COR-L47 (cell line): ENCODE results near the gene WDR5.

Source experiments
- DNase-seq: peaks from one replicate; lab custom pipeline; 2025; lab: John Stamatoyannopoulos, UW

Gene WDR5

GRCh38 chr9:134158753-134159392, 23.0 kb downstream of the WDR5 start:
- no peak for DNase-seq

GRCh38 chr9:134159566-134160245, 23.8 kb downstream of the WDR5 start:
- DNase-seq: no peak

DNA sequence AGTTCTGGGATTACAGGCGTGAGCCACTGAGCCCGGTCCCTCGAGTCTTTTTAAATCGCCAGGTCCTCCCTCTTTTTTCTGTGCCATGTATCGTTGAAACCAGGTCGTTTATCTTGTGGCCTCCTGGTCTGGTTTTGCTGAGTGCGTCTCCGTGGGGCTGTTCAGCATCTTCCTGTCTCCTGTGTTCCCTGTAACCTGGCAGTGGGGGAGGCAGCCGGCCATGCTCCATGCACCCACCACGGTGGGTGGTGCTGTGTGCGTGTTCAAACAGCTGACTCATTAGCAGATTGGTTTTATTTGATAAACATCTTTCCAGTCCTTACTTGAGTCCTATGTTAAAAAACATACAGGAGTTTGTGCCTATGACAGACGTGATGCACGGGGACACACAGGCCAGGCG, 25.8 kb downstream of the WDR5 start:
- no peak for DNase-seq

- no peak for DNase-seq
Measured at GRCh38 chr9:134162212-134162775, 26.4 kb downstream of the WDR5 start.

GRCh38 chr9:134162926-134163370, 27.1 kb downstream of the WDR5 start:
- DNase-seq: no peak

DNA sequence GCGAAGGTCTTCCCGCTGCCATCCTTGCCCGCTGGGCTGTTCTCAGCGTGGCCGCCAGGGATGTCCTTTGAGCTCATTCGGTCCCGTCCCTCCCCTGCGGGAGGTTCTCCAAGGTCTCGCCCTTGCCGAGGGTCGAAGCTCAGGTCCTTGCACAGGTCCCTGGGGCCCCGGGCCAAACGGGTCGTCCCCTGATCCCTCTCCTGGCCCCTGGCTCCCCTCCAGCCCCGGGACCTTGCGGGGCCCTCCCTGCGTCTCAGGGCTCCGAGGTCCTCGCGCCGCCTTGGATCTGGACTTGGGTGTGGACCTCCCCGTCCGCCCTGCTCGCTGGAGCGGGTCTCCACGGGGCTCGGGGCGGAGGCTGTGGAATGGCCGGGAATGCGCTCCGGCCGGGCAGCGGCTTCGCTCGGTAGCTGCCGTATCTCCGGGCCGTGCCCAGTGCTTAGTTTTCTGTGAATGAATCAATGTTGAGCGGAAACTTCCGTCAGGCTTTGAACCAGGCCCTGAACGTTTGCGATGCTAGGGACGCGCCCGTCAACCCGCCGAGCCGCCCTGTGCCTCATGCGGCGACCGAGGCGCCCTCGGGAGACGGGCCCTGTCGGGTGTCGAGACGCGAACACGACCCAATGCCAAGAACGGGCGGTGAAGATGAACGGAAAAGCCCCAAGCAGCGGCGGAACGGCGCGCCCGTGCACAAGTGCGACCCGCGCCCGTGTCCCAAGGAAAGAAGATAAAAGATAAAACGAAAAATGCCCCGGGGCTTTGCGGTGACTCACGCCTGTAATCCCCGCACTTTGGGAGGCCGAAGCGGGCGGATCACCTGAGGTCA, 27.7 kb downstream of the WDR5 start:
- DNase-seq: no peak

DNA sequence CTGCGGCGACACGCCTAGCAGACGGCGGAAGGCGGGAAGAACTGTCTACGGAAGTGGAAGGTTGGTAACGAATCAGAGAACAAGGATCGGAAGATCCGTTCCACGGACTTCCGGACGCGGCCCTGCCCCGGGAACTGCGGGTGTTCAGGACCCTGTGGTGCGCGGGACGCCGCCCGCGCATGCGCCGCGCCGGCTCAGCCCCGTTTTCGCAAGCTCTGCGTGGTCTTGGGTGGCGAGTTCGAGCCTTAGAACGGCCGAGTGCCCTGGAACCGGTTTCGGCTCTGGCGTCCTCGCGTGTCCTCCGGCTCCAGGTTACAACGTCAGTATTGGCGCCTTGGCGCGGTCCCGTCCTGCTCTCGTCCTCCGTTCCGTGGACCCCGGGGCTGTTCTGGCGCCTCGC, 29.0 kb downstream of the WDR5 start:
- DNase-seq: no peak

- no peak for DNase-seq
Measured at GRCh38 chr9:134165357-134166315, 29.8 kb downstream of the WDR5 start.

- DNase-seq: no peak
Measured at GRCh38 chr9:134166374-134166773, 30.5 kb downstream of the WDR5 start.

- no peak for DNase-seq
Measured at GRCh38 chr9:134167530-134167931, 31.6 kb downstream of the WDR5 start.

DNA sequence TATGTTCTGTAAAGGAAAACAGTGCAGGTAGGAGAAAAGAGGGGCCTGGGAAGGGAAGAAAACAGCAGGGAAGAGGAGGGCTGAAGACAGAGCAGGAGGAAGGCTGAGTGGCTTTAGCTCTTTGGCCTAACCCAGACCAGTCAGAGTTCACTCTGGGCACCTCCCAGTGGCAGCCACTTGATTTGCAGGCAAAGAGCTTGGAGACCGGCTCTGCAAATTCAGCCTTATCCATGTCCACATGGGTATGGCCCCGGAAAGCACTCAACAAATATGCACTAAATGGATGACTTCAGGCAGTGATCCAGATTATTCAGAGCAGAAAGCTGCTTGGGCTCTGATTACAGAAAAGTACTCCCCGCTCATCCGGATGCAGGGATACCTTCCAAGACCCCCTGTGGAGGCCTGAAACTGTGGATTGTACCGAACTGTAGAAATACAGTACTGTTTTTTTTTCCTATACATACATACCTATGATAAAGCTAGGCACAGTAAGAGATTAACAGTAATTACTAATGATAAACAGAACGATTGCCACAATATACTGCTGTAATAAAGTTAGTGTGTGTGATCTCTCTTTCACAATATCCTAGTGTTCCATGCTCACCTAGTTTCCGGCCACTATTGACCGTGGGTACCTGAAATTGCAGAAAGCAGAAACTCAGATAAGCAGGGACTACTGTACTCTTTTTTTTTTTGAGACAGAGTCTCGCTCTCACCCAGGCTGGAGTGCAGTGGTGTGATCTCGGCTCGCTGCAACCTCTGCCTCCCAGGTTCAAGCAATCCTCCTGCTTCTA, 33.1 kb downstream of the WDR5 start:
- DNase-seq: no peak

DNA sequence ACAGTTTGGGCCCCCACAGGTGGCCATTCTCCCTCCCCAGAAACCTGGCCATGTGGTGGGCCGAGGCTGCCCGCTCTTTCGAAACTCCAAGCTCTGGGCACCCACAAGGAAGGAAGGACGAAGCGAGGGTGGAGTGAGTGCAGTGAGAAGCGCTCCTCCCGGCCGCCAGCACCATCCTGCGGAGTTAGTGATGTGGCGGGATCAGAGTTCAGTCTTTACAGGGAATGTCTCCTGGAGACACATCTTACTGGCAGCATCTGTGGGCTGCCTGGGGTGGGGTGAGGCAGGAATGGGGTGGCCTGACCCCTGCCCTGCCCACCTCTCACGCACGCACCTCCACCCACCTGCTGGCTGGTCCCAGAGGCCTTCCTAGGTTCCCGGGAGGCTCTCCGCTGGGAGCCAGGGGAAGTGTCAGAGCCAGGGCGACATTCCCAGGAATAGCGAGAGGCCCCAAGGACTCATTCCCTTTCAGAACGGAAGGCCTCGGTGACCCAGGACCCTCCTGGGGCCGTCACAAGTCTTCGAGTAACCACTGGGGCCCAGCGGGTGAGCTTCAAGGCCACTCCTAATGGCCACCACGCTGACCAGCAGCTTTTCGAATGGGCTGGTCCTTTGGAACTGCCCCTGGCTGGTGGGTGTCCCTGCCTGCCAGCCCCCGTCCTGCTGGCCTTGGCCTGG, 34.0 kb downstream of the WDR5 start:
- no peak for DNase-seq

GRCh38 chr9:134170532-134171315, 34.8 kb downstream of the WDR5 start:
- no peak for DNase-seq

GRCh38 chr9:134171316-134172197, 35.7 kb downstream of the WDR5 start:
- DNase-seq: no peak

GRCh38 chr9:134172198-134173126, 36.6 kb downstream of the WDR5 start:
- no peak for DNase-seq

DNA sequence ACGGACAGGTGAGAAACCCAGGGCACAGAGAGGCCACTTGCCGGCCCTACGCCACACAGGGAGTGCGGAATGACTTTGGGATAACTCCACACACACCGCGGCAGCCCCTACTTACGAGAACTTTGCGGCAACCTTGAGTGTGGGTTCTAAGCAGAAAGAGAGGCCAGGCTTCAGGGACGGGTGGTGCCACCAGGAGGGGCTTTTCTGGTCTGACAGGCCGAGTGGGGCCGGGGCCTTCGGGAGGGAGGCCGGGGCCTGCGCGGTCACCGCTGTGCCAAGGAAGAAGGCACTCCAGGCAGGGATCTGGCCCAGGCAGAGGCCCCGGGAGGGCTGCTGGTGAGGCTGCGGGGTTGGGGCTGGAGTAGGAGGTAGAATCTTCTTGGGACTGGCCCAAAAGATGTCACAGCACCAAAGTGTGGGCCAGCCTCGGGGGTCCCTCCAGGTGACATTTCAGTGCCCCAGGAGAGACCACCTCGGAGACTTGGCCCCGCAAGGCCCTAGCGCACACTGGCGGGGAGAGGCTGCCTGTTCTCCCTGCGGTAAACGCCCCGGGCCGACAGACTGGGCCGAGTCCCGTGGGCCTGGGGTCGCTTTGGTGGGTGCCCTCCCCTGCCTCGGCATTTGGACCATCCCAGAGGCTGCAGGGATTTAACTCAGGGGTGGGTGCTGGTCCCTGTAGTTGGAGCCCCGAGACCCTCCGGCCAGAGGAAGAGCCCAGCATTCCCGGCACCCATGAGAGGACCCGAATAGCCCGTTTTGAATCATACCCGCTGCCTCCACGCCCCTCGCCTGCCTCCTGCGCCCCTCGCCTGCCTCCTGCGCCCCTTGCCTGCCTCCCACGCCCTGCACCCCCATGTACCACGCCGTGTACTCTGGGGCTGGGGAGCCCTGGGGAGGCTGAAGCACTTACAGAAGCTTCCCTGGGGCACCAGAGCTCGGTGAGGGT, 37.5 kb downstream of the WDR5 start:
- no peak for DNase-seq
